HepG2 (cell line): ENCODE measurements around the gene DNAJB2. TPM values are rescaled to one million over a fixed set of nuclear protein-coding genes. Genes with fewer than 3 reads are reported as not detected.

Experiments
- ATAC-seq: fragments of 200-7000 bp; cut with Tn5 transposase; 3 replicates; pipeline ENCODE4 v1.9.1; 2020; ENCODE audit warnings: mild to moderate bottlenecking, moderate library complexity
- BruUV-seq: library from RNA; stranded (reverse); fragments of 400-500 nt; replicated peaks from 2 replicates; lab custom pipeline; 2021; lab: Mats Ljungman, UMichigan
- CTCF ChIA-PET: fragments of 300-600 bp; formaldehyde crosslinking; extraction: SDS; loops from one replicate; lab custom pipeline; 2021; ENCODE audit warnings: low total read pairs, inconsistent platforms, low intra/inter-chr PET ratio; lab: Yijun Ruan, JAX
- POLR2A ChIA-PET: fragments of 350-600 bp; sonication (Branson Sonifier 250); formaldehyde crosslinking; loops from one replicate; lab custom pipeline; 2020; ENCODE audit warnings: antibody characterized with exemption, inconsistent platforms; lab: Yijun Ruan, JAX
- DNase-seq: peaks from one replicate; pipeline ENCODE4 v3.0.0-alpha.2; 2015; ENCODE audit warnings: low spot score
- FAIRE-seq: peaks from 3 replicates; lab custom pipeline; 2011; peaks lifted over from hg19 to GRCh38; lab: Jason Lieb, UNC
- H2AFZ ChIP-seq: one replicate; pipeline ENCODE4 v1.6.1; 2011; ENCODE audit warnings: low read length, inconsistent platforms
- H3K27ac ChIP-seq: fragments of 300-600 bp; 3 replicates; pipeline ENCODE4 v1.8.0; 2011; ENCODE audit warnings: mixed run types, mild to moderate bottlenecking, mixed read lengths, low read length, inconsistent platforms; ENCODE audit not compliant: insufficient read depth; ENCODE audit errors: extremely low read length
- H3K27me3 ChIP-seq, 2 experiments: fragments of 200-600 bp in 1 of 2; 2 replicates in 1 of 2; 3 replicates in 1 of 2; pipeline versions ENCODE4 v1.6.0 to v1.8.0; 2011; ENCODE audit warnings: low read length in 2 of 2, mild to moderate bottlenecking in 2 of 2, moderate library complexity in 2 of 2, inconsistent platforms in 1 of 2; ENCODE audit not compliant: insufficient read depth in 2 of 2, control insufficient read depth in 1 of 2
- H3K36me3 ChIP-seq, 2 experiments: fragments of 200-600 bp in 1 of 2; replicated peaks in 1 of 2; 2 replicates in 1 of 2; 3 replicates in 1 of 2; pipeline versions ENCODE4 v1.5.1 to v1.8.0; 2011; ENCODE audit warnings: low read length in 2 of 2, inconsistent platforms in 1 of 2; ENCODE audit not compliant: insufficient read depth in 2 of 2, control insufficient read depth in 1 of 2
- H3K4me1 ChIP-seq: 2 replicates; pipeline ENCODE4 v1.5.1; 2012; ENCODE audit warnings: low read length, inconsistent platforms; ENCODE audit not compliant: insufficient read depth
- H3K4me2 ChIP-seq: 2 replicates; pipeline ENCODE4 v1.6.0; 2011; ENCODE audit warnings: low read depth, low read length, inconsistent platforms
- H3K4me3 ChIP-seq, 3 experiments: fragments of 200-600 bp in 1 of 3; sonication (generic), shearing (Covaris generic) in 1 of 3; replicated peaks in 1 of 3; 2 replicates each; pipeline ENCODE4 v1.5.1; 2011 to 2016; ENCODE audit warnings: low read length in 3 of 3, inconsistent platforms in 2 of 3, low read depth in 2 of 3, mild to moderate bottlenecking in 2 of 3, control low read depth in 1 of 3, mixed read lengths in 1 of 3; ENCODE audit not compliant: insufficient read depth in 1 of 3
- H3K79me2 ChIP-seq: one replicate; pipeline ENCODE4 v1.6.1; 2011; ENCODE audit warnings: low read length, inconsistent platforms; ENCODE audit not compliant: insufficient read depth
- H3K9ac ChIP-seq: 2 replicates; pipeline ENCODE4 v1.6.0; 2011; ENCODE audit warnings: mild to moderate bottlenecking, low read depth, low read length, inconsistent platforms; ENCODE audit not compliant: insufficient read depth
- H3K9me3 ChIP-seq: 2 replicates; pipeline ENCODE4 v1.5.1; 2012; ENCODE audit warnings: mild to moderate bottlenecking, low read length
- H4K20me1 ChIP-seq: 2 replicates; pipeline ENCODE4 v1.6.0; 2011; ENCODE audit warnings: inconsistent platforms, mild to moderate bottlenecking, low read length, moderate library complexity; ENCODE audit not compliant: insufficient read depth
- ARNT2 ChIP-seq: sonication (generic); formaldehyde crosslinking; IDR thresholded peaks from 2 replicates; pipeline ENCODE4 v1.8.0; 2022; ENCODE audit warnings: mild to moderate bottlenecking, low read depth, missing genetic modification reagents, moderate library complexity
- CEBPZ ChIP-seq: IDR thresholded peaks from 2 replicates; pipeline ENCODE4 v1.6.1; 2012; ENCODE audit warnings: low read length, improper control_type of control experiment
- GTF3A ChIP-seq: sonication (generic); formaldehyde crosslinking; conservative IDR thresholded peaks from 2 replicates; pipeline ENCODE4 v1.4.0; 2020; ENCODE audit warnings: mild to moderate bottlenecking, missing genetic modification reagents
- HNF1B ChIP-seq: sonication (generic); formaldehyde crosslinking; IDR thresholded peaks from 2 replicates; pipeline ENCODE4 v1.5.1; 2020; ENCODE audit warnings: mild to moderate bottlenecking, moderate library complexity, missing genetic modification reagents
- RXRB ChIP-seq: IDR thresholded peaks from 2 replicates; pipeline ENCODE4 v1.6.1; 2016; ENCODE audit warnings: borderline replicate concordance, missing genetic modification reagents, missing compliant biosample characterization
- SNAPC5 ChIP-seq: sonication (generic); formaldehyde crosslinking; IDR thresholded peaks from 2 replicates; pipeline ENCODE4 v1.8.1; 2023; ENCODE audit warnings: mild to moderate bottlenecking, missing genetic modification reagents, borderline replicate concordance
- ZBTB3 ChIP-seq: sonication (generic); formaldehyde crosslinking; IDR thresholded peaks from 2 replicates; pipeline ENCODE4 v1.4.0; 2020; ENCODE audit warnings: low read depth, mild to moderate bottlenecking, moderate library complexity, missing genetic modification reagents, borderline replicate concordance
- ZBTB46 ChIP-seq: sonication (generic); formaldehyde crosslinking; IDR thresholded peaks from 2 replicates; pipeline ENCODE4 v1.4.0; 2020; ENCODE audit warnings: mild to moderate bottlenecking, missing genetic modification reagents, borderline replicate concordance
- ZNF441 ChIP-seq: sonication (generic); formaldehyde crosslinking; IDR thresholded peaks from 2 replicates; pipeline ENCODE4 v1.7.0; 2021; ENCODE audit warnings: missing genetic modification reagents, borderline replicate concordance
- ZNF513 ChIP-seq: sonication (generic); formaldehyde crosslinking; conservative IDR thresholded peaks from 2 replicates; pipeline ENCODE4 v1.5.0; 2020; ENCODE audit warnings: missing genetic modification reagents
- ZNF879 ChIP-seq: sonication (generic); formaldehyde crosslinking; IDR thresholded peaks from 2 replicates; pipeline ENCODE4 v1.8.1; 2023; ENCODE audit warnings: missing genetic modification reagents
- ZSCAN21 ChIP-seq: sonication (generic); formaldehyde crosslinking; IDR thresholded peaks from 2 replicates; pipeline ENCODE4 v1.8.0; 2022; ENCODE audit warnings: mild to moderate bottlenecking, missing genetic modification reagents, moderate library complexity, borderline replicate concordance
- WGBS: methylation state at CpG from one replicate; pipeline ENCODE4 v1.1.6; 2017; ENCODE audit warnings: low lambda C conversion rate; 5-methylcytosine and 5-hydroxymethylcytosine counted together
- in situ Hi-C: cut with HindIII; loops from 2 replicates; pipeline ENCODE4 v1.10.0; 2017; ENCODE audit warnings: low pct_unique_long_range_greater_than_20kb; ENCODE audit not compliant: extremely low pct_ligation_motif_present
- intact Hi-C: fragments of 100-400 bp; cut with micrococcal nuclease; formaldehyde crosslinking; loops from one replicate; pipeline ENCODE4 v1.10.0; 2022; ENCODE audit not compliant: unreplicated experiment
- polyA plus RNA-seq, 8 experiments: library from polyadenylated mRNA; depleted of rRNA in 3 of 8; stranded (reverse) in 7 of 8; unstranded in 1 of 8; fragments of >200 nt; fragmentation: Illumina TruSeq in 4 of 8; extraction: Trizol in 4 of 8; gene quantifications; 2 replicates each; pipeline versions ENCODE4 v1.2.1 to v1.2.3, GENCODE V29; 2011 to 2016; ENCODE audit warnings: low read depth in 4 of 8, missing spikeins in 1 of 8, mixed read lengths in 1 of 8; ENCODE audit not compliant: insufficient read depth in 1 of 8
- total RNA-seq, 5 experiments: library from RNA; depleted of rRNA; stranded (reverse); fragments of >200 nt; fragmentation: Illumina TruSeq; extraction: Trizol; gene quantifications; 2 replicates each; pipeline ENCODE4 v1.2.3, GENCODE V29; 2016; ENCODE audit warnings: low read depth in 1 of 5
- TF ChIP-seq, protein P1 (sequence below): sonication (generic); formaldehyde crosslinking; IDR thresholded peaks from 2 replicates; pipeline ENCODE4 v1.8.0; 2022; ENCODE audit warnings: mild to moderate bottlenecking, missing genetic modification reagents, borderline replicate concordance

Gene DNAJB2
- total and polyA plus RNA-seq, 2 of the 13 experiments (the other 11 are each of a cell fraction or from before 2014, with no cell fraction given): 21.3 to 31.1 TPM

GRCh38 chr2:219245899-219246230, 33.3 kb upstream of the DNAJB2 start:
- in situ Hi-C loops (no loop called here), intact Hi-C loops (loop anchor here (1.0 kb wide), 1 partner anchor 17 kb away; the partner anchor contains the start of genes ANKZF1 and ATG9A)
- peak; percentile 60 for FAIRE-seq
- 17% methylated on average over 9 of the region's 10 CpGs for WGBS
- H3K27ac ChIP-seq: peak overlapping the region; percentile 72
- H3K4me3 ChIP-seq: peak overlapping the region; percentile 88 to 97 (median 93)
- DNase-seq: no peak
- ChIA-PET CTCF (no interaction called here), POLR2A (interaction anchor here (0.6 to 3.2 kb wide), 18 partner anchors 9 to 142 kb away, joined by 3 to 69 read pairs (median 15); partner anchors contain the start of genes ABCB6, ANKZF1, ATG9A and CNPPD1)
- peak overlapping the region; percentile 90 for H3K9ac ChIP-seq
- peak overlapping the region; percentile 90 for H3K4me2 ChIP-seq
- H3K36me3 ChIP-seq: peaks cover 1 to 13% of the 10 kb centered on the region in 2 experiments; a peak in 4 of 5 replicates
- no peak overlapping the region for H2AFZ ChIP-seq
- no peaks in the 10 kb centered on the region for H3K9me3 ChIP-seq
- peaks cover 14% of the 10 kb centered on the region for H3K79me2 ChIP-seq
- no peak for ATAC-seq
- no peaks in the 10 kb centered on the region for H4K20me1 ChIP-seq
- no peaks in the 10 kb centered on the region; a peak in 1 of 5 replicates for H3K27me3 ChIP-seq
- BruUV-seq: no TSS peak
- H3K4me1 ChIP-seq: peaks cover 59% of the 10 kb centered on the region
- no peak for TF ChIP-seq RXRB (CRISPR knock-in tag)
- TF ChIP-seq GTF3A (CRISPR knock-in tag): no peak
- TF ChIP-seq ARNT2 (CRISPR knock-in tag): no peak
- no peak for TF ChIP-seq ZNF441 (CRISPR knock-in tag)
- TF ChIP-seq ZSCAN21: no peak
- TF ChIP-seq, protein P1, sequence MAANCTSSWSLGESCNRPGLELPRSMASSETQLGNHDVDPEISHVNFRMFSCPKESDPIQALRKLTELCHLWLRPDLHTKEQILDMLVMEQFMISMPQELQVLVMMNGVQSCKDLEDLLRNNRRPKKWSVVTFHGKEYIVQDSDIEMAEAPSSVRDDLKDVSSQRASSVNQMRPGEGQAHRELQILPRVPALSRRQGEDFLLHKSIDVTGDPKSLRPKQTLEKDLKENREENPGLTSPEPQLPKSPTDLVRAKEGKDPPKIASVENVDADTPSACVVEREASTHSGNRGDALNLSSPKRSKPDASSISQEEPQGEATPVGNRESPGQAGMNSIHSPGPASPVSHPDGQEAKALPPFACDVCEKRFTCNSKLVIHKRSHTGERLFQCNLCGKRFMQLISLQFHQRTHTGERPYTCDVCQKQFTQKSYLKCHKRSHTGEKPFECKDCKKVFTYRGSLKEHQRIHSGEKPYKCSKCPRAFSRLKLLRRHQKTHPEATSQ (CRISPR knock-in tag): no peak
- TF ChIP-seq ZBTB46: no peak
- no peak for TF ChIP-seq HNF1B
- TF ChIP-seq ZNF513 (CRISPR knock-in tag): no peak
- no peak for TF ChIP-seq SNAPC5 (CRISPR knock-in tag)
- TF ChIP-seq ZBTB3 (CRISPR knock-in tag): no peak
- TF ChIP-seq ZNF879: no peak
- no peak for TF ChIP-seq CEBPZ
